GM21786 (cell line): ENCODE data around the gene RABEPK.
"Not testable (repeated sequence)": the region's sequence is repeated elsewhere in the genome, so short reads cannot be mapped to it uniquely, and the experiment has no call there.

Experiments
- ATAC-seq: cut with Tn5 transposase; IDR thresholded peaks from one replicate; pipeline ENCODE4 v1.9.1; 2021; ENCODE audit not compliant: unreplicated experiment

RABEPK gene

GRCh38 chr9:125243792-125244260 is 43.5 kb downstream of the RABEPK start:
- ATAC-seq, result no peak

DNA sequence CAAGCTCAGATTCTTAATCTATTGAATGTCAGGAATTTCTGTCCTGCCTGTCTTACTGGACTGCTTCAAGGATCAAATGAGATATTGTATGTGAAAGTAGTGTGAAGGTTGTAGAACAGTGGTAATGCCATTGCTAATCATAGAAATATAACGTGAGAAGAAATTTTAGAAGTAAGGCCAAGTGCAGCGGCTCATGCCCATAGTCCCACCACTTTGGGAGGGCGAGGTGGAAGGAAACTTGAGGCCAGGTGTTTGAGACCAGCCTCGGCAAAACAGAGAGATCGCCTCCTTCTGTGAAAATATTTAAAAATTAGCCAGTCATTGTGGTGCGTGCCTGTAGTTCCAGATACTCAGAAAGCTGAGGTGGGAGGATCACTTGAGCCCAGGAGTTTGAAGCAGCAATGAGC is 45.9 kb downstream of the RABEPK start:
- no peak for ATAC-seq

- no peak for ATAC-seq
These were observed 53.9 kb downstream of the RABEPK start for GRCh38 chr9:125254231-125254630.

DNA sequence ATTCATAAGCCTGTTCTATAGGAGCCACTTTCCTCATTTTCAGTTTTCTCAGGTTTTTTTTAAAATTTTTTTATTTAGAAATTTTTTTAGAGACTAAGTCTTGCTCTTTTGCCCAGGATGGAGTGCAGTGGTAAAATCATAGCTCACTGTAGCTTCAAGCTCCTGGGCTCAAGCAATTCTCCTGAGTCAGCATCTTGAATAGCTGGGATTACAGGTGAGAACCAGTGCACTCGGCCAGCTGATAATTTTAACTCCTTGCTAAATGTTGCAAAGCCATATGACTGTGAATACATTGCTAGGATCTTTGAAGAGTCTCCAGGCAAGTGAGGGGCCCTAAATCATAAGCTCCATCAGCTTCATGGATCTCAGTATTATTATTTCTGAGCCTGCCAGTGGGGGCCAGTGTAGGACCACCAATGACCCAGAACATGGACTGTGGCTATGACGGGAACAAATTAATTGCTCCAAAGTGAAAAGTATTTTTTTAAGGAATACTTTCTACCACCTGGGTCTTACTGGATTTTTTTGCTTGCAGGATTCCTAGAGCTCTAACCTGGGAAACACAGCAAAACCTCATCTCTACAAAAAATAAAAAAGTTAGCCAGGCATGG is 55.5 kb downstream of the RABEPK start:
- ATAC-seq, result no peak

- ATAC-seq, result no peak
These were observed 57.9 kb downstream of the RABEPK start for GRCh38 chr9:125258160-125258785.

DNA sequence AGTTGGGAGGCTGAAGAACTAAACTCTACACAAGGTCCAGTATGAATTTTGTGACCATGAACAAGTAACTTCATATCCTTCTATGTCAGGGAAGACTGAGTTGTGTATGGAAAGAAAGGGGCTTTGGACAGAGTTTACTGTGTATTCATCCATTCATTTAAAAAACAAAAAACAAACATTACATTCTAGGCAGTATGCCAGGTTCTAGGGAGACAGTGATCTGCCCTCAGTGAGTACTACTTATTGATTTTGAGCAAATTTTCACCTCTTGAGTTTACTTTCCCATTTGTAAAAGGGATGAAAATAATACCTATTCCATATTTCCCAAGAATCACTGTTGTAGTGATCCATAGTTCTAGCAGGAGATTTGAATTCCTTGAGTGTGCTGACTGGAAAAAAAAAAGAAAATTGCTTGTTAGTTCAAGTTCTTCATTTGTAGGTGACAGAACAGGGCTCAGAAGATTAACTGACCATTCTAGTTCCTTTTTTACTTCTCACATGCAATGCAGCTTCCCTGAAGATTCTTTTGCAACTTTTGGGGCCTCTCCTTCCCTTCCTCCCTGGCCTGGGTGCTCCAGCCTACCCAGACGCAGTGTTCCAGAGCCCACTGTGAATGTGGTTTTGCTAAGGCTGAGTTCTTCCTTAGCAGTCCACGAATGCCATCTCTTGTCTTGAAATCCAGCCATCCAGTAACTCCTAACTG is 58.6 kb downstream of the RABEPK start:
- no peak for ATAC-seq

GRCh38 chr9:125260561-125260960 is 60.2 kb downstream of the RABEPK start:
- ATAC-seq, result no peak

- peak; percentile 89 for ATAC-seq
These were observed 61.4 kb downstream of the RABEPK start, which contains the start of gene GAPVD1 for GRCh38 chr9:125261501-125262293. TSS of gene GAPVD1 (plus strand) at chr9:125261826. CDS start at chr9:125298922, 37,096 bp downstream.

DNA sequence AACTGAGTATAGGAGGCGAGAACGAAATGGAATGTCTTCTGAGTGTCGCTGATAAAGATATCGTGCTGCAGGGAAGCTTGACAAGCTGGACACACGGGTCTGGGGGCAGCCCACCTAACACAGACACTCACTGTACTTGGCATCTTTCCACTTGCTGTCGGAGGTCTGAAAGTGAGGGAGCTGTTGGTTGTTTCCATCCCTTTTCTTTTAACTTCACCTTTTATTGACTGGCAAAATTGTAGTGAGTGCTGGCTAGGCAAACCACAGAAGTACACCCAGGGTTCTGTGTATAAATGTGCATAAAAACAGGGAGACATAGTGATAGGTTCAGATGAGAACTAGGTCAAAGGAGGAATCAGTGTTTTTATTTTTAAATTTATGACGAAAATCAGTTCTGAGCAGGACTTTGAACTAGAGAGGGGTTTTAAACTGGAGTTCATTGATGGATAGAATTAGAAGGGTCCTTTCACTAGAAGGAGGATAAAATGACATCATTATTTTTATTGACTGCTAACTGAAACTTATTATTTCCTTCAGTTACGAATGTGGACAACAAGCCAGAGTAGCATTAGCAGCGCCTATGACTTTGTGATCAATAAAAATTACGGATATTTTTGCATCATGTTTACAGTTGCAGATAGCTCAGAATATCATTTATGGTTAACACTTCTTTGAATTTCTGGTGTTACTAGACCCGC is 62.1 kb downstream of the RABEPK start:
- ATAC-seq, result no peak

DNA sequence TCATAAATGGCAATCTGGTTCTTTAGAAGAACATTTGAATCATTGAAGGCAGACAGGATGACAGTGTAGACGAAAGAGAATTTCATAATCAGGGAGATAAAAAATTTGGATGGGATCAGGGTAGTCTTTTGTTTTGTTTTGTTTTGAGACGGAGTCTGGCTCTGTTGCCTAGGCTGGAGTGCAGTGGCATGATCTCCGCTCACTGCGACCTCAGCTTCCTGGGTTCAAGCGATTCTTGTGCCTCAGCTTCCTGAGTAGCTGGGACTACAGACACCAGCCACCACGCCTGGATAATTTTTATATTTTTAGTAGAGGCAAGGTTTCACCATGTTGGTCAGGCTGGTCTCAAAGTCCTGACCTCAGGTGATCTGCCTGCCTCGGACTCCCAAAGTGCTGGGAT is 63.7 kb downstream of the RABEPK start:
- ATAC-seq, result not testable (repeated sequence)

GRCh38 chr9:125268394-125269013 is 68.2 kb downstream of the RABEPK start:
- no peak for ATAC-seq

DNA sequence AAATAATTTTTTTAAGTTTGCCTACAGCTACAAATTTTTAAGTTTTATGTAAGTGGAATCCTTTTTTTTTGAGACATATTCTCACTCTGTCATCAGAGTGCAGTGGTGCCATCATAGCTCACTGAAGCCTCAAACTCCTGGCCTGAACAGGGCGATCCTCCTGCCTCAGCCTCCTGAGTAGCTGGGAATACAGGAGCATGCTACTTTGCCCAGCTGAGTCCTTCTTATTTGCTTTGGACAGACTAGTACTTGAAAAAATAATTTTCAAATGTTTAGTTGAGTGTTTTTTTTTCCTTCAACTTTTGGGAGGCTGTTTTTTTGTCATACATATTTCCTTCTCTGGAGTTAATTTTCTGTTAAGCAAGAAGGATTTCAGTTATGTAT is 68.7 kb downstream of the RABEPK start:
- no peak for ATAC-seq

DNA sequence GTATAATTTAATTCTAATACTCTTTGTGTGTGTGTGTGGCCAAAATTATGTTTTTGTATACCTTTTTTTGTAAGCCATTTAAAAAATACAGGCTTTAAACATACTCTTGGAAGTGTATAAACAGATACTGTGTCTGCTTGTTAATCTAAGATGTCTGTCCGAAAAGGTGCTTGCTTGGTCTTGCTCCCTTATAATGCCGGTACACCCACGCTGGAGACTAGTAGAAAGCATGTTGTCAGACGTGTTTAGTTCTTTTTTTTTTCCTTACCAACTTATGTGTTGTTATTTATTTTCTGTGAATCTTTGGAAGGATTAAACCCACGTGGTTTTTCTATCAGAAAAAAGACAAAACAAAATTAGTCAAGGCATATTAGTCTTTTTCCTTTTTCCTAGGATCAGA is 70.7 kb downstream of the RABEPK start:
- no peak for ATAC-seq

- ATAC-seq, result no peak
These were observed 72.4 kb downstream of the RABEPK start for GRCh38 chr9:125272697-125273096.

GRCh38 chr9:125276771-125277170 is 76.4 kb downstream of the RABEPK start:
- ATAC-seq, result no peak

- ATAC-seq, result no peak
These were observed 77.1 kb downstream of the RABEPK start for GRCh38 chr9:125277411-125277810.

DNA sequence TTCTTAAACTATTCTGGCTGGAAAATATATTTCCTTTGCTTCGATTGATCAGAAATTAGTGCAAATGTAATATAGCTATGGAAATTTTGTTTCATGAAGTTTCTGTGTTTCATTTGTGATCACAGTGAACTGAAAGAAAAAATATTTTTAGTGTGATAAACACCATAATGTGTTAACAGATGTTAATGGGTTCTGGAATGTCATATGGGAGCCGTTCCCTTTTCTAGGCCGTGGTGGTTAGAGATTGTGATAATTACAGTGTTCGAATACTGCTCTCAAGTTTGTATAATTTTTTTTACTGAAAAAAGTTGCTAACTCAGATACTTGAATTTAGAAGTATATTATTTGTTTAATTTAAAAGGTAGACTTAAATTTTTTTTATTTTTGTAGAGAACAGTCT is 80.6 kb downstream of the RABEPK start:
- ATAC-seq, result no peak
